Activated T-cell treated with anti-CD3 and anti-CD28 coated beads, Interleukin-2, amount 50 U/mL, for 48 hours (primary cell): ENCODE data around the gene TMEM107.
"Not testable (repeated sequence)": the region's sequence is repeated elsewhere in the genome, so short reads cannot be mapped to it uniquely, and the experiment has no call there.

Experiments used
- DNase-seq, 2 experiments: peaks; one replicate each; pipeline ENCODE4 v3.0.0-alpha.2; 2020

The TMEM107 gene

GRCh38 chr17:8189041-8189710 lies 13.0 kb upstream of the TMEM107 start:
- peak in 1 of 2 experiments; percentile 53 for DNase-seq

- DNase-seq = no peak
Observed at GRCh38 chr17:8188263-8188839, 12.2 kb upstream of the TMEM107 start.

GRCh38 chr17:8187517-8188262 lies 11.5 kb upstream of the TMEM107 start:
- peak; percentile 96 to 98 for DNase-seq

- peak; percentile 99 to 100 for DNase-seq
Observed at GRCh38 chr17:8186787-8187516, 10.8 kb upstream of the TMEM107 start.

- DNase-seq = no peak
Observed at GRCh38 chr17:8186446-8186786, 10.2 kb upstream of the TMEM107 start.

GRCh38 chr17:8185582-8186445 lies 9.6 kb upstream of the TMEM107 start:
- DNase-seq = peak; percentile 98 to 99

GRCh38 chr17:8176998-8177731 lies 985 bp upstream of the TMEM107 start:
- no peak for DNase-seq

- DNase-seq = no peak
Observed at GRCh38 chr17:8175795-8176196, 384 bp downstream of the TMEM107 start.

GRCh38 chr17:8173871-8174322 lies 2.3 kb downstream of the TMEM107 start:
- DNase-seq = no peak

GRCh38 chr17:8173056-8173870 lies 2.9 kb downstream of the TMEM107 start:
- DNase-seq = peak; percentile 78 to 81

- not testable (repeated sequence) for DNase-seq
Observed at GRCh38 chr17:8170186-8170585, 6.0 kb downstream of the TMEM107 start.

- no peak for DNase-seq
Observed at GRCh38 chr17:8167526-8167925, 8.7 kb downstream of the TMEM107 start.

GRCh38 chr17:8166731-8167130 lies 9.4 kb downstream of the TMEM107 start:
- no peak for DNase-seq

GRCh38 chr17:8164815-8165131 lies 11.4 kb downstream of the TMEM107 start:
- no peak for DNase-seq

GRCh38 chr17:8163978-8164814 lies 12.0 kb downstream of the TMEM107 start:
- peak; percentile 83 to 85 for DNase-seq

GRCh38 chr17:8162997-8163977 lies 12.9 kb downstream of the TMEM107 start:
- peak; percentile 64 to 66 for DNase-seq

- peak; percentile 81 to 87 for DNase-seq
Observed at GRCh38 chr17:8162233-8162996, 13.8 kb downstream of the TMEM107 start, which contains the start of gene VAMP2. Gene VAMP2, minus strand, starts transcription at chr17:8162948. Its CDS starts 69 bp downstream, at chr17:8162879.
